ENCODE data around the gene CDH8.

The CDH8 gene

DNA sequence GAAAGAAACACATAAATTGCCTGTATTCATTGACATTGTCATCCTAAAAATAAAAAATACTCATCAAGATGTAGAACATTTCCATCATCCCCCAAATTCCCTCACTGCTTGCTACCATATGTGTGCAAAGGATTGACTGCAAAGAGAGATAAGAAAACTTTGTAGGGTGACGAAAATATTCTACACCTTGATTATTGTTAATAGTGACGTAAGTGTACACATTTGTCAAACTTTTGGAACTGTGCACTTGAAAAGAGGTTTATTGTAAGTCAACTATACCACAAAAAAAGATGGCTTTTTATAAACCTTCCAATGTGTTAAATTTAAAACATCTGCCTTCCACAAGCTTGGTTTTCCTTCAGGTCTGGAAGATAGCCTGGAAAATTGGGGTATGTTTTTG lies 359.5 kb downstream of the CDH8 start:
- DNase-seq (ENCODE audit: insufficient read length, low spot score) (no peak), FAIRE-seq (no peak)
- TF ChIP-seq, protein P1, sequence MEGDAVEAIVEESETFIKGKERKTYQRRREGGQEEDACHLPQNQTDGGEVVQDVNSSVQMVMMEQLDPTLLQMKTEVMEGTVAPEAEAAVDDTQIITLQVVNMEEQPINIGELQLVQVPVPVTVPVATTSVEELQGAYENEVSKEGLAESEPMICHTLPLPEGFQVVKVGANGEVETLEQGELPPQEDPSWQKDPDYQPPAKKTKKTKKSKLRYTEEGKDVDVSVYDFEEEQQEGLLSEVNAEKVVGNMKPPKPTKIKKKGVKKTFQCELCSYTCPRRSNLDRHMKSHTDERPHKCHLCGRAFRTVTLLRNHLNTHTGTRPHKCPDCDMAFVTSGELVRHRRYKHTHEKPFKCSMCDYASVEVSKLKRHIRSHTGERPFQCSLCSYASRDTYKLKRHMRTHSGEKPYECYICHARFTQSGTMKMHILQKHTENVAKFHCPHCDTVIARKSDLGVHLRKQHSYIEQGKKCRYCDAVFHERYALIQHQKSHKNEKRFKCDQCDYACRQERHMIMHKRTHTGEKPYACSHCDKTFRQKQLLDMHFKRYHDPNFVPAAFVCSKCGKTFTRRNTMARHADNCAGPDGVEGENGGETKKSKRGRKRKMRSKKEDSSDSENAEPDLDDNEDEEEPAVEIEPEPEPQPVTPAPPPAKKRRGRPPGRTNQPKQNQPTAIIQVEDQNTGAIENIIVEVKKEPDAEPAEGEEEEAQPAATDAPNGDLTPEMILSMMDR (IDR thresholded peaks at IDR 0.05; ENCODE audit: insufficient read depth, missing control alignments), result no peak

DNA sequence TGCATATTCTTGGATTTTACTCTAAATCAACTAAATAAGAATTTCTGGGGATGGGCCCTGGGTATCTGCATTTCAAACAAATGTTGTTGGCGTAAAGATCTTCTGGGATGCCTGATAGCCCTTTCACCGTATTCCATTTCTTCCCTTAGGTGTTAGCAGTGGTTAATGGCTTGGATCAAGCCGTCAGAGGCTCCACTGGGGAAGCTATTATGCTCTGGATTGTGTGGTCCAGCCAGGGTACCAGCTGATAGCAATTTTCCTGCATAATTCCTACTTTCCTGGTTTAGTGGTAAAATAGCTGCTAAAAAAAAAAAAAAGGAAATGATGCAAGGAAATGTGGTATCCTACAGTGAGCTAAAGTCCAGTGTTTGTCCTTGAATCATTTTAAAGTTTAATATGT lies 365.1 kb downstream of the CDH8 start:
- TF ChIP-seq, protein P1 (IDR thresholded peaks at IDR 0.05; ENCODE audit: insufficient read depth, missing control alignments), result no peak
- FAIRE-seq (no peak), DNase-seq (ENCODE audit: insufficient read length, low spot score) (no peak)

GRCh38 chr16:61665512-61665911 lies 370.7 kb downstream of the CDH8 start:
- DNase-seq (ENCODE audit: insufficient read length, low spot score) (no peak), FAIRE-seq (no peak)
- TF ChIP-seq, protein P1 (IDR thresholded peaks at IDR 0.05; ENCODE audit: insufficient read depth, missing control alignments), result no peak

GRCh38 chr16:61659936-61660335 lies 376.3 kb downstream of the CDH8 start:
- FAIRE-seq, result no peak

DNA sequence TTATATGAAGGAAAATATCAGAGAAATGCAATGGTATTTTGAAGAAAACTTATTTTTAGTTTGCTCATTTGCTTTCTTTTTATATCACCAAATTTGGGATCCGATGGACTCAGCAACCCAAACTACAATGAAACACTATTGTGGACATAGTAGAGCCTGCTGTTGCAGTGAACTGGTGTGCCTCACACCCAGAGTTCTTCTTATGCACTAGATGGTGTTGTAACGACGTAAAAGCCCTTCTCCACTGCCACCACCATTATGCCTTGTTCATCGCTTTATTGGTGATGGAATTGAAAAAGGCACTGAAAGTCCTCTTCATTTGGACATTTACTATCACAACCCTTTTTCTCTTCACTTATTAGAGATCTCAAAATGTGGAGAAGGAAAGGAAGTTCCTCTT lies 381.3 kb downstream of the CDH8 start:
- TF ChIP-seq, protein P1 (IDR thresholded peaks at IDR 0.05; ENCODE audit: insufficient read depth, missing control alignments), result no peak
- no peak for FAIRE-seq
- no peak for DNase-seq (ENCODE audit: insufficient read length, low spot score)

More at GRCh38 chr16:61659936-61660335, 376.3 kb downstream of the CDH8 start:
- no peak for DNase-seq (ENCODE audit: insufficient read length, low spot score)
- TF ChIP-seq, protein P1 (IDR thresholded peaks at IDR 0.05; ENCODE audit: insufficient read depth, missing control alignments), result no peak

DNA sequence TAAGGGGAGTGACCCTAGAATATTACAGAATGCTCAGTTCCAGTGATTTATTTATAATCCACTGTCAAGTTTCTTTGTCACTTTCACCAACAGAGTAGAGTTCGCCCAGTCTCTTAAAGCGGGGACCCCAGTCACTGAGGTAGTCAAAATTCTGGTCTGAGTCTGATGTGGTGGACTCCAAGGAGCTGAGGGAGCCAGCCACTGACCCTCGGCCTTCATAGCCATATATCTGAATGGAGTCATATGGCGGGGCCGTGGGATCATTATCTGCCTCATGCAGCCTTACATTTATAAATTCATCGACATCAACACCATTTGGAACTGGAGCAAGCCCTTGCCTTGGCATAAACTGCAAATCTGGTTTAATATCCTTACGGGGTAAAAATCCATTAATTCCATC lies 382.7 kb downstream of the CDH8 start:
- FAIRE-seq (no peak), DNase-seq (ENCODE audit: insufficient read length, low spot score) (no peak)
- TF ChIP-seq, protein P1 (IDR thresholded peaks at IDR 0.05; ENCODE audit: insufficient read depth, missing control alignments), result no peak

DNA sequence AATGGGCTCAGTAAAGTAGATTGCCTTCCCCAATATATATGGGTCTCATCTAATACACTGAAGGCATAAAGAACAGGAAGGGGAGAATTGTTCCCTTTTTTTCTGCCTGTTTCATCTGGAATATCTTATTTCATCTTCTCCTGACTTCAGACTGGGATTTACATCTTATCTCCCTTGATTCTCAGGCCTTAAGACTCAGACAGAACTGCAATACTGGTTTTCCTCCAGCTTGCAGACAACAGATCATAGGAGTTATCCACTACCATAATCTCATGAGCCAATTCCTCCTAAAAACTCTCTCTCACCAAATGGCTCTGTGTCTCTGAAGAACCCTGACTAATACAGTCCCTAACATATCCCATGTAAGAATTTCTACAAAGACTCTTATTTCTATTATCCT lies 390.7 kb downstream of the CDH8 start:
- TF ChIP-seq, protein P1 (IDR thresholded peaks at IDR 0.05; ENCODE audit: insufficient read depth, missing control alignments), result no peak
- DNase-seq (ENCODE audit: insufficient read length, low spot score), result no peak
- no peak for FAIRE-seq
